HS-27A (cell line): ENCODE data around the gene TIA1.
"Not testable (repeated sequence)": the region's sequence is repeated elsewhere in the genome, so short reads cannot be mapped to it uniquely, and the experiment has no call there.

ENCODE experiments used
- DNase-seq: peaks from one replicate; pipeline ENCODE4 v3.0.0-alpha.2; 2012; ENCODE audit warnings: low read depth, missing footprints

Gene TIA1

GRCh38 chr2:70248181-70248847, at the start of gene TIA1:
Gene TIA1 (minus strand): TSS chr2:70248628. CDS start chr2:70248430, 198 bp downstream.
- peak; percentile 87 for DNase-seq

- DNase-seq = not testable (repeated sequence)
Observed at GRCh38 chr2:70297828-70298227, 49.4 kb upstream of the TIA1 start.

- no peak for DNase-seq
Observed at GRCh38 chr2:70283500-70284191, 35.2 kb upstream of the TIA1 start.

- no peak for DNase-seq
Observed at GRCh38 chr2:70282439-70282838, 34.0 kb upstream of the TIA1 start.

GRCh38 chr2:70280242-70280798, 31.9 kb upstream of the TIA1 start:
- DNase-seq = no peak

- DNase-seq = no peak
Observed at GRCh38 chr2:70270323-70270722, 21.9 kb upstream of the TIA1 start.

- DNase-seq = not testable (repeated sequence)
Observed at GRCh38 chr2:70269422-70270302, 21.2 kb upstream of the TIA1 start.

GRCh38 chr2:70266925-70267324, 18.5 kb upstream of the TIA1 start:
- DNase-seq = not testable (repeated sequence)

- DNase-seq = no peak
Observed at GRCh38 chr2:70261501-70261900, 13.1 kb upstream of the TIA1 start.

GRCh38 chr2:70258532-70258875, 10.1 kb upstream of the TIA1 start:
- DNase-seq = no peak

GRCh38 chr2:70255637-70256314, 7.3 kb upstream of the TIA1 start:
- DNase-seq = no peak

GRCh38 chr2:70250434-70250833, 2.0 kb upstream of the TIA1 start:
- no peak for DNase-seq

GRCh38 chr2:70247364-70248180, 856 bp downstream of the TIA1 start:
- no peak for DNase-seq

GRCh38 chr2:70243806-70244584, 4.4 kb downstream of the TIA1 start:
- DNase-seq = no peak

GRCh38 chr2:70242552-70242951, 5.9 kb downstream of the TIA1 start:
- no peak for DNase-seq

- DNase-seq = no peak
Observed at GRCh38 chr2:70241340-70241739, 7.1 kb downstream of the TIA1 start.

GRCh38 chr2:70240599-70240998, 7.8 kb downstream of the TIA1 start:
- no peak for DNase-seq

- no peak for DNase-seq
Observed at GRCh38 chr2:70233926-70234325, 14.5 kb downstream of the TIA1 start.

GRCh38 chr2:70226781-70227180, 21.6 kb downstream of the TIA1 start:
- no peak for DNase-seq

- DNase-seq = not testable (repeated sequence)
Observed at GRCh38 chr2:70223305-70223704, 25.1 kb downstream of the TIA1 start.
